H9 (cell line): ENCODE measurements around the gene IER5. TPM values are rescaled to one million over a fixed set of nuclear protein-coding genes. Genes with fewer than 3 reads are reported as not detected.

Source experiments
- DNase-seq: peaks from one replicate; pipeline ENCODE4 v3.0.0-alpha.2; 2017
- H2AFZ ChIP-seq: one replicate; pipeline ENCODE4 v1.6.1; 2013; ENCODE audit warnings: mild to moderate bottlenecking, low read length, control low read depth, moderate library complexity
- H2AK5ac ChIP-seq: 2 replicates; pipeline ENCODE4 v1.6.1; 2013; ENCODE audit warnings: low read length, control low read depth, mixed read lengths; ENCODE audit not compliant: insufficient read length
- H2BK120ac ChIP-seq: one replicate; pipeline ENCODE4 v1.6.1; 2013; ENCODE audit warnings: low read depth, mild to moderate bottlenecking, low read length, control low read depth, inconsistent platforms; ENCODE audit not compliant: poor library complexity, severe bottlenecking
- H2BK12ac ChIP-seq: 2 replicates; pipeline ENCODE4 v1.6.1; 2013; ENCODE audit warnings: low read length, control low read depth, mixed read lengths, low read depth; ENCODE audit not compliant: insufficient read length
- H2BK15ac ChIP-seq: 2 replicates; pipeline ENCODE4 v1.6.1; 2013; ENCODE audit warnings: low read depth, low read length, control low read depth
- H2BK20ac ChIP-seq: one replicate; pipeline ENCODE4 v1.6.1; 2013; ENCODE audit warnings: low read depth, mild to moderate bottlenecking, low read length, control low read depth, inconsistent platforms; ENCODE audit not compliant: poor library complexity, severe bottlenecking
- H2BK5ac ChIP-seq: 2 replicates; pipeline ENCODE4 v1.6.1; 2013; ENCODE audit warnings: low read length, control low read depth, mixed read lengths; ENCODE audit not compliant: insufficient read length
- H3K14ac ChIP-seq: 2 replicates; pipeline ENCODE4 v1.6.1; 2013; ENCODE audit warnings: low read length, control low read depth; ENCODE audit not compliant: insufficient read depth
- H3K18ac ChIP-seq: 2 replicates; pipeline ENCODE4 v1.6.1; 2013; ENCODE audit warnings: low read depth, mild to moderate bottlenecking, mixed read lengths, low read length, control low read depth; ENCODE audit not compliant: insufficient read length
- H3K23ac ChIP-seq: 2 replicates; pipeline ENCODE4 v1.6.1; 2013; ENCODE audit warnings: low read length, control low read depth, mixed read lengths, low read depth; ENCODE audit not compliant: insufficient read length
- H3K23me2 ChIP-seq: 2 replicates; pipeline ENCODE4 v1.6.1; 2013; ENCODE audit warnings: low read depth, mild to moderate bottlenecking, mixed read lengths, low read length, control low read depth; ENCODE audit not compliant: insufficient read length, poor library complexity, severe bottlenecking
- H3K27ac ChIP-seq: 2 replicates; pipeline ENCODE4 v1.5.1; 2013; ENCODE audit warnings: low read length, control low read depth, mixed read lengths, low read depth; ENCODE audit not compliant: insufficient read length
- H3K27me3 ChIP-seq: 2 replicates; pipeline ENCODE4 v1.6.1; 2013; ENCODE audit warnings: low read length, control low read depth, inconsistent platforms; ENCODE audit not compliant: insufficient read depth
- H3K4ac ChIP-seq: 2 replicates; pipeline ENCODE4 v1.6.1; 2013; ENCODE audit warnings: low read depth, mild to moderate bottlenecking, control low read depth, inconsistent platforms, low read length, moderate library complexity
- H3K4me1 ChIP-seq: 2 replicates; pipeline ENCODE4 v1.6.1; 2013; ENCODE audit warnings: low read length, control low read depth, inconsistent platforms; ENCODE audit not compliant: insufficient read depth
- H3K4me2 ChIP-seq: 2 replicates; pipeline ENCODE4 v1.6.1; 2013; ENCODE audit warnings: low read length, control low read depth, mixed read lengths; ENCODE audit not compliant: insufficient read length, insufficient read depth
- H3K56ac ChIP-seq: 2 replicates; pipeline ENCODE4 v1.6.1; 2013; ENCODE audit warnings: low read depth, mild to moderate bottlenecking, mixed read lengths, low read length, control low read depth; ENCODE audit not compliant: insufficient read length
- H3K79me1 ChIP-seq: 2 replicates; pipeline ENCODE4 v1.6.1; 2013; ENCODE audit warnings: low read depth, mild to moderate bottlenecking, moderate library complexity, low read length, control low read depth, inconsistent platforms; ENCODE audit not compliant: insufficient read depth, poor library complexity, severe bottlenecking
- H3K79me2 ChIP-seq: 2 replicates; pipeline ENCODE4 v1.6.1; 2013; ENCODE audit warnings: low read length, control low read depth, inconsistent platforms; ENCODE audit not compliant: insufficient read depth
- H3K9ac ChIP-seq: 2 replicates; pipeline ENCODE4 v1.6.1; 2013; ENCODE audit warnings: low read length, control low read depth, mixed read lengths; ENCODE audit not compliant: insufficient read length; ENCODE audit errors: extremely low read depth
- H3K9me3 ChIP-seq: one replicate; pipeline ENCODE4 v1.6.1; 2013; ENCODE audit warnings: low read depth, low read length, inconsistent platforms; ENCODE audit not compliant: control insufficient read depth
- H3T11ph ChIP-seq: one replicate; pipeline ENCODE4 v1.6.1; 2013; ENCODE audit warnings: mild to moderate bottlenecking, low read length, control low read depth, inconsistent platforms
- H4K20me1 ChIP-seq: one replicate; pipeline ENCODE4 v1.6.1; 2013; ENCODE audit not compliant: control insufficient read depth, insufficient read length, insufficient read depth
- H4K5ac ChIP-seq: 2 replicates; pipeline ENCODE4 v1.6.1; 2013; ENCODE audit warnings: low read depth, mild to moderate bottlenecking, mixed read lengths, low read length, control low read depth; ENCODE audit not compliant: insufficient read length
- H4K8ac ChIP-seq: replicated peaks from 2 replicates; pipeline ENCODE4 v1.6.1; 2013; ENCODE audit warnings: low read length, control low read depth, mixed read lengths, low read depth; ENCODE audit not compliant: insufficient read length
- H4K91ac ChIP-seq: 2 replicates; pipeline ENCODE4 v1.6.1; 2013; ENCODE audit warnings: low read depth, mild to moderate bottlenecking, moderate library complexity, mixed read lengths, low read length, control low read depth; ENCODE audit not compliant: insufficient read length
- H3K27ac Mint-ChIP-seq, 3 experiments: 2 replicates in 2 of 3; 3 replicates in 1 of 3; pipeline ENCODE4 v1.8.0; 2020 to 2021; ENCODE audit warnings: mixed read lengths in 3 of 3, mild to moderate bottlenecking in 1 of 3, moderate library complexity in 1 of 3
- H3K27me3 Mint-ChIP-seq: 2 replicates; pipeline ENCODE4 v1.8.0; 2021; ENCODE audit warnings: low read depth, mild to moderate bottlenecking, moderate library complexity, mixed read lengths
- H3K36me3 Mint-ChIP-seq, 3 experiments: 2 replicates in 2 of 3; 3 replicates in 1 of 3; pipeline ENCODE4 v1.8.0; 2020 to 2021; ENCODE audit warnings: low read depth in 3 of 3, mixed read lengths in 3 of 3; ENCODE audit not compliant: insufficient read depth in 1 of 3
- H3K4me1 Mint-ChIP-seq, 2 experiments: 2 replicates each; pipeline ENCODE4 v1.8.0; 2020; ENCODE audit warnings: mixed read lengths in 2 of 2
- H3K4me3 Mint-ChIP-seq, 2 experiments: 2 replicates in 1 of 2; 3 replicates in 1 of 2; pipeline ENCODE4 v1.8.0; 2020 to 2021; ENCODE audit warnings: mild to moderate bottlenecking in 2 of 2, mixed read lengths in 2 of 2, moderate library complexity in 1 of 2
- H3K9me3 Mint-ChIP-seq, 2 experiments: 2 replicates in 1 of 2; 3 replicates in 1 of 2; pipeline ENCODE4 v1.8.0; 2020; ENCODE audit warnings: mild to moderate bottlenecking in 2 of 2, mixed read lengths in 2 of 2, moderate library complexity in 1 of 2
- WGBS: extraction: QIAGEN DNeasy Blood & Tissue Kit; methylation state at CpG from one replicate; pipeline ENCODE4 v1.1.7; 2013; ENCODE audit warnings: missing lambda C conversion rate, low lambda C conversion rate, mixed read lengths; ENCODE audit not compliant: insufficient read length; ENCODE audit errors: extremely low coverage; 5-methylcytosine and 5-hydroxymethylcytosine counted together
- total RNA-seq: library from RNA; stranded (reverse); gene quantifications from 2 replicates; pipeline ENCODE4 v1.2.1, GENCODE V29; 2021
- TF ChIP-seq, protein P1 (sequence below): fragments of 200-600 bp; sonication (generic); conservative IDR thresholded peaks from 3 replicates; pipeline ENCODE4 v1.8.0; 2021; ENCODE audit warnings: antibody characterized with exemption, mild to moderate bottlenecking

The IER5 gene
- total RNA-seq, 1 experiment from 2014 or later = 6.7 TPM

DNA sequence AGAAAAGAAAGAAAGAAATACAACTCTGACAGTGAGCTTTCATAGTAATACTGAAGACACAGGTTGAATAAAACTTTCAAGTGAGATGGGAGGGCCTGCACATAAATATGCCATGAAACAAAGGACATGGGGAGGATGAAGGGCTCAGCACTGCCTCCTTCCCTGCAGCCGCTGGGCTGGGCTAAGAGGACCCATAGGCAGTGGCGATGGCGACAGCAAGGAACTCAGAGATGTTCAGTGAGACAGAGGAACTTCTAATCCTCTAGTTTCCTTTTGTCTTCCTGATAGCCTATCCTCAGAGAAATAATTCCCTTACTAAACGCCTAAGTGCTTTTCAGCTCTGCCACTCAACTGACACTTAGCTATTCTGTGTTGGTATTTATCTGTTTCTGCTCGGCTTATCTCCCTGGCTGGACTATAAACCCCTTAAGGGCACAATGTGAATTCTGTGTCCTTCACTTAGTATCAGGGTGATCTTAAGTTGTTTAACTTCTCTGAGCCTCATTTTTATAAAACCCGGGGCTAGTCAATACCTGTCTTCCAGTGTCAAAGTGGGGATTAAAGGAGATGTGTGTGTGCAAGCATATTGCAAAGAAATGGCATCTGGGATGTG lies 24.4 kb upstream of the IER5 start:
- Histone ChIP-seq H2AFZ (no peak overlapping the region), H4K8ac (no peak overlapping the region), H3K9me3 (no peaks in the 10 kb centered on the region), H2AK5ac (no peak overlapping the region), H2BK5ac (no peak overlapping the region), H3K27me3 (no peaks in the 10 kb centered on the region), H3K4ac (no peak overlapping the region), H2BK15ac (no peak overlapping the region), H4K20me1 (no peaks in the 10 kb centered on the region), H3K9ac (no peak overlapping the region), H3K23ac (no peak overlapping the region), H3K4me2 (no peak overlapping the region), H2BK20ac (no peak overlapping the region), H3K56ac (no peak overlapping the region), H3K79me1 (no peaks in the 10 kb centered on the region), H3K23me2 (no peaks in the 10 kb centered on the region), H4K91ac (no peak overlapping the region), H3K18ac (no peak overlapping the region), H2BK120ac (no peak overlapping the region), H4K5ac (no peak overlapping the region), H3K14ac (no peak overlapping the region), H2BK12ac (no peak overlapping the region), H3K79me2 (no peaks in the 10 kb centered on the region), H3K27ac (no peak overlapping the region), H3T11ph (no peak overlapping the region), H3K4me1 (peaks cover 3% of the 10 kb centered on the region; the same call in 1 of the 2 replicates)
- Mint-ChIP-seq H3K27me3 (no peaks in the 10 kb centered on the region; the same call in 1 of the 2 replicates), H3K4me1 (peaks cover 45 to 46% of the 10 kb centered on the region in 2 experiments), H3K4me3 (no peak overlapping the region; a peak in 1 of 5 replicates), H3K36me3 (peaks cover 0 to 4% (median 0%) of the 10 kb centered on the region in 3 experiments; a peak in 2 of 7 replicates), H3K9me3 (no peaks in the 10 kb centered on the region; a peak in 1 of 5 replicates), H3K27ac (no peak overlapping the region; a peak in 1 of 7 replicates)
- WGBS = no CpG with 5 or more reads among the region's 6 CpGs
- DNase-seq = no peak
- TF ChIP-seq, protein P1, sequence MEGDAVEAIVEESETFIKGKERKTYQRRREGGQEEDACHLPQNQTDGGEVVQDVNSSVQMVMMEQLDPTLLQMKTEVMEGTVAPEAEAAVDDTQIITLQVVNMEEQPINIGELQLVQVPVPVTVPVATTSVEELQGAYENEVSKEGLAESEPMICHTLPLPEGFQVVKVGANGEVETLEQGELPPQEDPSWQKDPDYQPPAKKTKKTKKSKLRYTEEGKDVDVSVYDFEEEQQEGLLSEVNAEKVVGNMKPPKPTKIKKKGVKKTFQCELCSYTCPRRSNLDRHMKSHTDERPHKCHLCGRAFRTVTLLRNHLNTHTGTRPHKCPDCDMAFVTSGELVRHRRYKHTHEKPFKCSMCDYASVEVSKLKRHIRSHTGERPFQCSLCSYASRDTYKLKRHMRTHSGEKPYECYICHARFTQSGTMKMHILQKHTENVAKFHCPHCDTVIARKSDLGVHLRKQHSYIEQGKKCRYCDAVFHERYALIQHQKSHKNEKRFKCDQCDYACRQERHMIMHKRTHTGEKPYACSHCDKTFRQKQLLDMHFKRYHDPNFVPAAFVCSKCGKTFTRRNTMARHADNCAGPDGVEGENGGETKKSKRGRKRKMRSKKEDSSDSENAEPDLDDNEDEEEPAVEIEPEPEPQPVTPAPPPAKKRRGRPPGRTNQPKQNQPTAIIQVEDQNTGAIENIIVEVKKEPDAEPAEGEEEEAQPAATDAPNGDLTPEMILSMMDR = no peak
